ENCODE results near the gene IFNL4. TPM values are rescaled to one million over a fixed set of nuclear protein-coding genes. Genes with fewer than 3 reads are reported as not detected.
A peak's percentile ranks its signal among the peaks of the same experiment; 100 is the strongest.
"Not testable (repeated sequence)": the region's sequence is repeated elsewhere in the genome, so short reads cannot be mapped to it uniquely, and the experiment has no call there.

The IFNL4 gene
- total RNA-seq, 1 experiment from 2014 or later: not detected

- DNase-seq (ENCODE audit: low read depth): no peak
Measured at GRCh38 chr19:39257227-39257626, 8.6 kb upstream of the IFNL4 start.

- DNase-seq (ENCODE audit: low read depth): no peak
Measured at GRCh38 chr19:39254531-39255345, 6.1 kb upstream of the IFNL4 start.

GRCh38 chr19:39253374-39254149 is 4.9 kb upstream of the IFNL4 start:
- no peak for DNase-seq (ENCODE audit: low read depth)

- no peak for DNase-seq (ENCODE audit: low read depth)
Measured at GRCh38 chr19:39252458-39252857, 3.8 kb upstream of the IFNL4 start.

- DNase-seq (ENCODE audit: low read depth): no peak
Measured at GRCh38 chr19:39251846-39252245, 3.2 kb upstream of the IFNL4 start.

GRCh38 chr19:39251081-39251480 is 2.4 kb upstream of the IFNL4 start:
- no peak for DNase-seq (ENCODE audit: low read depth)

GRCh38 chr19:39247701-39248664 is 673 bp downstream of the IFNL4 start:
- no peak for DNase-seq (ENCODE audit: low read depth)

GRCh38 chr19:39246951-39247669 is 1.5 kb downstream of the IFNL4 start:
- peak; percentile 40 for DNase-seq (ENCODE audit: low read depth)

- not testable (repeated sequence) for DNase-seq (ENCODE audit: low read depth)
Measured at GRCh38 chr19:39245166-39245565, 3.5 kb downstream of the IFNL4 start.

- DNase-seq (ENCODE audit: low read depth): not testable (repeated sequence)
Measured at GRCh38 chr19:39244410-39245100, 4.1 kb downstream of the IFNL4 start, which contains the start of gene IFNL3. Gene IFNL3, minus strand, starts transcription at chr19:39245006. Its CDS starts 39 bp downstream, at chr19:39244967.

- not testable (repeated sequence) for DNase-seq (ENCODE audit: low read depth)
Measured at GRCh38 chr19:39243741-39244140, 4.9 kb downstream of the IFNL4 start.

GRCh38 chr19:39240421-39240820 is 8.2 kb downstream of the IFNL4 start:
- DNase-seq (ENCODE audit: low read depth): no peak

- DNase-seq (ENCODE audit: low read depth): no peak
Measured at GRCh38 chr19:39238944-39239343, 9.7 kb downstream of the IFNL4 start.

- no peak for DNase-seq (ENCODE audit: low read depth)
Measured at GRCh38 chr19:39238209-39238608, 10.4 kb downstream of the IFNL4 start.

GRCh38 chr19:39237200-39238184 is 11.2 kb downstream of the IFNL4 start:
- DNase-seq (ENCODE audit: low read depth): peak; percentile 28

GRCh38 chr19:39236527-39236926 is 12.1 kb downstream of the IFNL4 start:
- DNase-seq (ENCODE audit: low read depth): no peak

- DNase-seq (ENCODE audit: low read depth): no peak
Measured at GRCh38 chr19:39232708-39233107, 15.9 kb downstream of the IFNL4 start.

GRCh38 chr19:39230096-39230764 is 18.4 kb downstream of the IFNL4 start:
- no peak for DNase-seq (ENCODE audit: low read depth)

- no peak for DNase-seq (ENCODE audit: low read depth)
Measured at GRCh38 chr19:39224910-39225309, 23.7 kb downstream of the IFNL4 start.

Measured in RPMI7951 (cell line).